Measurements from ENCODE around the gene PBX4.

DNA sequence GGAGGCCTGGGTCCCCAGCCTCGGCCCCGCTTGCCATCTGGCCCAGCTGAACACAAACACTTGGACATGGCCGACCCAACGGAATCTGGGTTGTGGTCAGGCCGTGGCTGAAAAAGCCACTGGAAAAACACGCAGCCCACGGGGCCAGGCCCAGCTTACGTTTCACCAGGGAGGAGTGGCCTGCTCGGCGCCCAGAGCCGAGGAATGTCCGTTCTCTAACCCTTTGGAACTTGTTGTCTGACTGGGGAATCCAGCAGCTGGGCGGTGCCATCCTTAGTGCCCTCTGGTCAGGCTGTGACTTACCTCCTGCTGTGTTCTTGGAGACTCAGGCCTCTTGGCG lies 66.7 kb downstream of the PBX4 start:
- TF ChIP-seq POLR2A (IDR thresholded peaks at IDR 0.05) = no peak
- TF ChIP-seq, protein P1, sequence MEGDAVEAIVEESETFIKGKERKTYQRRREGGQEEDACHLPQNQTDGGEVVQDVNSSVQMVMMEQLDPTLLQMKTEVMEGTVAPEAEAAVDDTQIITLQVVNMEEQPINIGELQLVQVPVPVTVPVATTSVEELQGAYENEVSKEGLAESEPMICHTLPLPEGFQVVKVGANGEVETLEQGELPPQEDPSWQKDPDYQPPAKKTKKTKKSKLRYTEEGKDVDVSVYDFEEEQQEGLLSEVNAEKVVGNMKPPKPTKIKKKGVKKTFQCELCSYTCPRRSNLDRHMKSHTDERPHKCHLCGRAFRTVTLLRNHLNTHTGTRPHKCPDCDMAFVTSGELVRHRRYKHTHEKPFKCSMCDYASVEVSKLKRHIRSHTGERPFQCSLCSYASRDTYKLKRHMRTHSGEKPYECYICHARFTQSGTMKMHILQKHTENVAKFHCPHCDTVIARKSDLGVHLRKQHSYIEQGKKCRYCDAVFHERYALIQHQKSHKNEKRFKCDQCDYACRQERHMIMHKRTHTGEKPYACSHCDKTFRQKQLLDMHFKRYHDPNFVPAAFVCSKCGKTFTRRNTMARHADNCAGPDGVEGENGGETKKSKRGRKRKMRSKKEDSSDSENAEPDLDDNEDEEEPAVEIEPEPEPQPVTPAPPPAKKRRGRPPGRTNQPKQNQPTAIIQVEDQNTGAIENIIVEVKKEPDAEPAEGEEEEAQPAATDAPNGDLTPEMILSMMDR (IDR thresholded peaks at IDR 0.05) = no peak
